ENCODE results near the gene DUOX1.

Gene DUOX1

DNA sequence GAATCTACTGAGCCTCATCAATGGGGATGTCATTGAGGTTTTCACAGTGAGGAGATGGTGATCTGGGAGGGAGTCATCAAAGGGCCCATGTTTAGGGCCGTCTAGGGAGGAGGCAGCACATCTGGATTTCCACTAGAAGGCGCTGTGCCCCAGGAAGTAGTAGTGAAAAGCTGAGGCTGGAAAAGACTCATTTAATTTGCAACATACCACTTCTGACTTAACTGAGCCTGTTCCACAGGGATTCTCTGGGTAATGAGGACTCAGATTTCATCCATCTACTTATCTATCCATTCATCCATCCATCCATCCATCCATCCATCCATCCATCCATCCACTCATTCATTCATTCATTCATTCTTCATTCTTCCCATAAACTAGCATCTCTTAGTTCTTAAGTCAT lies 75.4 kb downstream of the DUOX1 start:
- Histone ChIP-seq H3K23ac (ENCODE audit: low read length in 2 of 2) (no peak overlapping the region), H3K9ac (ENCODE audit: low read length) (peak overlapping the region; percentile 36), H3K4ac (ENCODE audit: low read depth in 1 of 2, low read length in 2 of 2) (no peak overlapping the region), H4K91ac (ENCODE audit: low read length) (no peak overlapping the region), H3K18ac (ENCODE audit: low read depth in 1 of 2, low read length in 2 of 2) (no peak overlapping the region), H3K4me3 (ENCODE audit: insufficient read depth in 1 of 2, low read depth in 1 of 2, low read length in 2 of 2) (no peak overlapping the region), H4K8ac (ENCODE audit: low read length) (no peak overlapping the region), H2AFZ (ENCODE audit: low read depth, low read length) (no peak overlapping the region), H2BK120ac (ENCODE audit: low read depth, low read length) (no peak overlapping the region), H2AK5ac (ENCODE audit: low read length, severe bottlenecking) (no peak overlapping the region), H3K4me1 (ENCODE audit: control insufficient read depth, insufficient read depth, low read depth, low read length) (no peaks in the 10 kb centered on the region), H3K27me3 (ENCODE audit: control insufficient read depth in 1 of 2, insufficient read depth in 1 of 2, low read length in 2 of 2) (peaks cover 11 to 25% of the 10 kb centered on the region in 2 experiments), H3K79me1 (replicated peaks; ENCODE audit: low read length, poor library complexity, severe bottlenecking) (no peaks in the 10 kb centered on the region), H3K14ac (ENCODE audit: low read length in 2 of 2) (no peak overlapping the region), H2BK15ac (ENCODE audit: low read depth, poor library complexity, severe bottlenecking) (no peak overlapping the region), H3K27ac (ENCODE audit: low read length, poor library complexity, severe bottlenecking) (no peak overlapping the region), H2BK12ac (ENCODE audit: low read length in 2 of 2) (no peak overlapping the region), H3K9me3 (ENCODE audit: control insufficient read depth, low read length) (no peaks in the 10 kb centered on the region), H2BK5ac (ENCODE audit: low read depth, low read length, poor library complexity, severe bottlenecking) (no peak overlapping the region), H3K36me3 (ENCODE audit: control insufficient read depth in 1 of 2, insufficient read depth in 2 of 2, low read depth in 1 of 2, low read length in 2 of 2) (no peaks in the 10 kb centered on the region), H3K4me2 (ENCODE audit: low read length, poor library complexity, severe bottlenecking) (no peak overlapping the region)
- 0% methylated on average over 2 of the region's 2 CpGs for WGBS
- DNase-seq: peak; percentile 65

DNA sequence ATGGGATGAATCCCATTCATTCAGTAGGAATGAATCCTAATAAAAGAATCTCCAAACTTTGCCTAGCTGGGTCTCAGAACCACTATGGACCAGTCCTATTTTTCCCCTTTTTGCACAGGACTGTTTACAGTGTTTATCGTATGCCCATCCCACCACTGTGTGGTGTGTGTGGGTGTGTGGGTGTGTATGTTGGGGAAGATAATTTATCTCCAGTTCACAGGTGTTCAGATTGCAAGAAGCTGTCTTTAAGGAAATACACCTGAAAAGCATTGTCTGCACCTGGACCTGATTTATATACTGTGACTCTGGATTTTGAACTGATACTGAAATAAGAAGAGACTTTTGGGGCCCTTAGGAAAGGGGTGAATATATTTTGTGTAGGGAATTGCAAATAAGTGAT lies 82.7 kb downstream of the DUOX1 start:
- Histone ChIP-seq H3K14ac (ENCODE audit: low read length in 2 of 2) (no peak overlapping the region), H3K36me3 (ENCODE audit: control insufficient read depth in 1 of 2, insufficient read depth in 2 of 2, low read depth in 1 of 2, low read length in 2 of 2) (no peaks in the 10 kb centered on the region), H3K9me3 (ENCODE audit: control insufficient read depth, low read length) (no peaks in the 10 kb centered on the region), H4K91ac (ENCODE audit: low read length) (no peak overlapping the region), H3K27me3 (ENCODE audit: control insufficient read depth in 1 of 2, insufficient read depth in 1 of 2, low read length in 2 of 2) (peaks cover 19 to 25% of the 10 kb centered on the region in 2 experiments), H3K4ac (ENCODE audit: low read depth in 1 of 2, low read length in 2 of 2) (no peak overlapping the region), H2AK5ac (ENCODE audit: low read length, severe bottlenecking) (no peak overlapping the region), H3K4me3 (ENCODE audit: insufficient read depth in 1 of 2, low read depth in 1 of 2, low read length in 2 of 2) (no peak overlapping the region), H3K4me2 (ENCODE audit: low read length, poor library complexity, severe bottlenecking) (no peak overlapping the region), H3K18ac (ENCODE audit: low read depth in 1 of 2, low read length in 2 of 2) (no peak overlapping the region), H3K4me1 (ENCODE audit: control insufficient read depth, insufficient read depth, low read depth, low read length) (no peaks in the 10 kb centered on the region), H3K79me1 (replicated peaks; ENCODE audit: low read length, poor library complexity, severe bottlenecking) (no peaks in the 10 kb centered on the region), H4K8ac (ENCODE audit: low read length) (no peak overlapping the region), H3K9ac (ENCODE audit: low read length) (no peak overlapping the region), H2BK15ac (ENCODE audit: low read depth, poor library complexity, severe bottlenecking) (no peak overlapping the region), H2BK12ac (ENCODE audit: low read length in 2 of 2) (no peak overlapping the region), H2AFZ (ENCODE audit: low read depth, low read length) (no peak overlapping the region), H2BK5ac (ENCODE audit: low read depth, low read length, poor library complexity, severe bottlenecking) (no peak overlapping the region), H2BK120ac (ENCODE audit: low read depth, low read length) (no peak overlapping the region), H3K23ac (ENCODE audit: low read length in 2 of 2) (no peak overlapping the region), H3K27ac (ENCODE audit: low read length, poor library complexity, severe bottlenecking) (no peak overlapping the region)
- 92% methylated on average over 1 of the region's 1 CpG for WGBS
- DNase-seq: no peak

All from mesenchymal stem cell (in vitro differentiated cells and primary cell).